Nephron (organoid): ENCODE results near the gene AGAP1.

Experiments used
- H3K27ac Mint-ChIP-seq, 3 experiments: 2 replicates each; pipeline ENCODE4 v1.8.0; 2020; ENCODE audit warnings: mixed read lengths in 3 of 3, mild to moderate bottlenecking in 2 of 3, moderate library complexity in 1 of 3
- H3K27me3 Mint-ChIP-seq: 2 replicates; pipeline ENCODE4 v1.8.0; 2021; ENCODE audit warnings: low read depth, mild to moderate bottlenecking, moderate library complexity, mixed read lengths
- H3K36me3 Mint-ChIP-seq: 2 replicates; pipeline ENCODE4 v1.8.0; 2020; ENCODE audit warnings: low read depth, mixed read lengths
- H3K4me1 Mint-ChIP-seq: 2 replicates; pipeline ENCODE4 v1.8.0; 2020; ENCODE audit warnings: mixed read lengths
- H3K4me3 Mint-ChIP-seq, 3 experiments: 2 replicates each; pipeline ENCODE4 v1.8.0; 2020; ENCODE audit warnings: mild to moderate bottlenecking in 3 of 3, mixed read lengths in 3 of 3, moderate library complexity in 2 of 3
- H3K9me3 Mint-ChIP-seq: 2 replicates; pipeline ENCODE4 v1.8.0; 2020; ENCODE audit warnings: mixed read lengths
- TF ChIP-seq, protein P1 (sequence below), 3 experiments: fragments of 200-600 bp; sonication (generic); IDR thresholded peaks; one replicate each; pipeline ENCODE4 v1.5.0; 2021; ENCODE audit warnings: antibody characterized with exemption in 3 of 3; ENCODE audit not compliant: unreplicated experiment in 3 of 3

Gene AGAP1

GRCh38 chr2:235746257-235746934 lies 252.6 kb downstream of the AGAP1 start:
- Mint-ChIP-seq H3K36me3 (peaks cover 30% of the 10 kb centered on the region), H3K4me1 (peaks cover 38% of the 10 kb centered on the region), H3K4me3 (no peak overlapping the region), H3K27me3 (no peaks in the 10 kb centered on the region), H3K27ac (no peak overlapping the region), H3K9me3 (no peaks in the 10 kb centered on the region)
- TF ChIP-seq, protein P1, sequence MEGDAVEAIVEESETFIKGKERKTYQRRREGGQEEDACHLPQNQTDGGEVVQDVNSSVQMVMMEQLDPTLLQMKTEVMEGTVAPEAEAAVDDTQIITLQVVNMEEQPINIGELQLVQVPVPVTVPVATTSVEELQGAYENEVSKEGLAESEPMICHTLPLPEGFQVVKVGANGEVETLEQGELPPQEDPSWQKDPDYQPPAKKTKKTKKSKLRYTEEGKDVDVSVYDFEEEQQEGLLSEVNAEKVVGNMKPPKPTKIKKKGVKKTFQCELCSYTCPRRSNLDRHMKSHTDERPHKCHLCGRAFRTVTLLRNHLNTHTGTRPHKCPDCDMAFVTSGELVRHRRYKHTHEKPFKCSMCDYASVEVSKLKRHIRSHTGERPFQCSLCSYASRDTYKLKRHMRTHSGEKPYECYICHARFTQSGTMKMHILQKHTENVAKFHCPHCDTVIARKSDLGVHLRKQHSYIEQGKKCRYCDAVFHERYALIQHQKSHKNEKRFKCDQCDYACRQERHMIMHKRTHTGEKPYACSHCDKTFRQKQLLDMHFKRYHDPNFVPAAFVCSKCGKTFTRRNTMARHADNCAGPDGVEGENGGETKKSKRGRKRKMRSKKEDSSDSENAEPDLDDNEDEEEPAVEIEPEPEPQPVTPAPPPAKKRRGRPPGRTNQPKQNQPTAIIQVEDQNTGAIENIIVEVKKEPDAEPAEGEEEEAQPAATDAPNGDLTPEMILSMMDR (IDR thresholded peaks at IDR 0.05; ENCODE audit: unreplicated experiment in 3 of 3): peak; percentile 70 to 78 (median 73)

DNA sequence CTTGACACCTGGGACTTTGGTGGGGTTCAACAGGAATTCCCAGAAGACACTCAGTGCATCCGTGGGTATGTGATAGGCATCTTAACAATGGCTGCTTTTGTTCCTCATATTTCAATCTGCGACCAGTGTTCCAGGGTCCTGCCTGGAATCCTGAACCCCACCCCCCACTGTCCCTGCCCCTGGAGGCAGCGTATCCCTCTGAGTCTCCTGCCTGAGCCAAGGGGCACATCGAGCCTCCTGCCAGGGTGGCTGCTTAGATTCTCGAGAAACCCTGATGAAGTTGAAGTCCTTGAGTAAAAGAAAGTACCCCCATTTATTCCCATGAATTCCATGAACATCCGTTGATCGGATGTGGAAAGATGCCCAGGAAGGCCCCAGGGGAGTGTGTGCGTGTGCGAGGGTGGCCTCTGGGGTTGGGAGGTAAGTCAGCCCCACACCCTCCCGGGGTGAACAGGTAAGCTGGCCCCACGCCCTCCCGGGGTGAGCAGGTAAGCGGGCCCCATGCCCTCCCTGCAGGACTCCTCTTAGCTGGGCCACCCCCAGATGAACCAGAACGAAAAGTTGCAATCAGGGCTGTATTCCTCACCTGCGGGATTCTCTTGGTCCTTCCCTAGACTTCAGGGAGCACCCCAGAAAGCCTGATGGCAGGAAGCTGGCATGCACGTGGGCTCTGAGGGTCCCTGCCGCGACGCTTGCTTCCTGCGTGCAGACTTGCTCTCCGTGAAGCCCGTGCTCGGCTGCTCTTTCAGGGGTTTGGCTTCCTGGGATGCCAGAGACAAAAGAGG lies 253.3 kb downstream of the AGAP1 start:
- Mint-ChIP-seq H3K4me1 (peaks cover 41% of the 10 kb centered on the region), H3K36me3 (peaks cover 26% of the 10 kb centered on the region), H3K4me3 (no peak overlapping the region), H3K27ac (no peak overlapping the region), H3K9me3 (no peaks in the 10 kb centered on the region), H3K27me3 (no peaks in the 10 kb centered on the region)
- TF ChIP-seq, protein P1 (IDR thresholded peaks at IDR 0.05; ENCODE audit: unreplicated experiment in 3 of 3): no peak

- Mint-ChIP-seq H3K27ac (no peak overlapping the region), H3K36me3 (peaks cover 26% of the 10 kb centered on the region), H3K27me3 (no peaks in the 10 kb centered on the region), H3K4me1 (peaks cover 41% of the 10 kb centered on the region), H3K4me3 (no peak overlapping the region), H3K9me3 (no peaks in the 10 kb centered on the region)
- TF ChIP-seq, protein P1 (IDR thresholded peaks at IDR 0.05; ENCODE audit: unreplicated experiment in 3 of 3): no peak
These were observed 253.9 kb downstream of the AGAP1 start for GRCh38 chr2:235747786-235748091.

GRCh38 chr2:235749121-235749770 lies 255.4 kb downstream of the AGAP1 start:
- H3K4me3 Mint-ChIP-seq: peak overlapping the region in 1 of 3 experiments; percentile 12
- no peaks in the 10 kb centered on the region for H3K9me3 Mint-ChIP-seq
- peak overlapping the region in 1 of 3 experiments; percentile 33 for H3K27ac Mint-ChIP-seq
- peaks cover 41% of the 10 kb centered on the region for H3K4me1 Mint-ChIP-seq
- peaks cover 18% of the 10 kb centered on the region for H3K36me3 Mint-ChIP-seq
- TF ChIP-seq, protein P1 (IDR thresholded peaks at IDR 0.05; ENCODE audit: unreplicated experiment in 3 of 3): no peak
- H3K27me3 Mint-ChIP-seq: no peaks in the 10 kb centered on the region

GRCh38 chr2:235749771-235750160 lies 255.9 kb downstream of the AGAP1 start:
- Mint-ChIP-seq H3K36me3 (peaks cover 14% of the 10 kb centered on the region), H3K4me1 (peaks cover 41% of the 10 kb centered on the region), H3K27ac (no peak overlapping the region), H3K4me3 (peak overlapping the region in 1 of 3 experiments; percentile 12), H3K27me3 (no peaks in the 10 kb centered on the region), H3K9me3 (no peaks in the 10 kb centered on the region)
- TF ChIP-seq, protein P1 (IDR thresholded peaks at IDR 0.05; ENCODE audit: unreplicated experiment in 3 of 3): no peak
